SK-N-SH (cell line): ENCODE measurements around the gene CD300H.

ENCODE experiments used
- CHD2 ChIP-seq: fragments of 150-350 bp; IDR thresholded peaks from 2 replicates; pipeline ENCODE4 v1.6.1; 2018; ENCODE audit warnings: low read length; ENCODE audit not compliant: partially characterized antibody
- EZH2phosphoT487 ChIP-seq: fragments of 200-600 bp; sonication (generic); IDR thresholded peaks from 2 replicates; pipeline ENCODE4 v1.6.1; 2017; ENCODE audit warnings: low read depth, mixed run types, mild to moderate bottlenecking, antibody characterized with exemption, moderate library complexity, borderline replicate concordance
- POLR2AphosphoS5 ChIP-seq: IDR thresholded peaks from 2 replicates; pipeline ENCODE4 v1.6.1; 2012; ENCODE audit warnings: low read depth, low read length
- RFX5 ChIP-seq: IDR thresholded peaks from 2 replicates; pipeline ENCODE4 v1.6.1; 2012; ENCODE audit warnings: mild to moderate bottlenecking, improper control_type of control experiment, low read length

- no peak for TF ChIP-seq RFX5
- TF ChIP-seq EZH2phosphoT487, result no peak
- no peak for TF ChIP-seq CHD2
- TF ChIP-seq POLR2AphosphoS5, result no peak
These were observed 44.0 kb downstream of the CD300H start for GRCh38 chr17:74523308-74523707.
